Nephron progenitor cell (in vitro differentiated cells): ENCODE data around the gene SOD2.

Source experiments
- DNase-seq: peaks from one replicate; pipeline ENCODE4 v3.0.0; 2021
- H3K27ac Mint-ChIP-seq: 2 replicates; pipeline ENCODE4 v1.8.0; 2021; ENCODE audit warnings: mild to moderate bottlenecking, moderate library complexity, mixed read lengths
- H3K27me3 Mint-ChIP-seq: 2 replicates; pipeline ENCODE4 v1.8.0; 2021; ENCODE audit warnings: mild to moderate bottlenecking, low read depth, mixed read lengths; ENCODE audit not compliant: poor library complexity
- H3K36me3 Mint-ChIP-seq: 2 replicates; pipeline ENCODE4 v1.8.0; 2021; ENCODE audit warnings: low read depth, mixed read lengths
- H3K4me1 Mint-ChIP-seq: 2 replicates; pipeline ENCODE4 v1.8.0; 2021; ENCODE audit warnings: mixed read lengths
- H3K4me3 Mint-ChIP-seq: 2 replicates; pipeline ENCODE4 v1.8.0; 2021; ENCODE audit warnings: mild to moderate bottlenecking, moderate library complexity, mixed read lengths
- H3K9me3 Mint-ChIP-seq: 2 replicates; pipeline ENCODE4 v1.8.0; 2021; ENCODE audit warnings: mild to moderate bottlenecking, moderate library complexity, mixed read lengths
- TF ChIP-seq, protein P1 (sequence below): fragments of 200-600 bp; sonication (generic); IDR thresholded peaks from 2 replicates; pipeline ENCODE4 v1.5.0; 2021; ENCODE audit warnings: antibody characterized with exemption

SOD2 gene

DNA sequence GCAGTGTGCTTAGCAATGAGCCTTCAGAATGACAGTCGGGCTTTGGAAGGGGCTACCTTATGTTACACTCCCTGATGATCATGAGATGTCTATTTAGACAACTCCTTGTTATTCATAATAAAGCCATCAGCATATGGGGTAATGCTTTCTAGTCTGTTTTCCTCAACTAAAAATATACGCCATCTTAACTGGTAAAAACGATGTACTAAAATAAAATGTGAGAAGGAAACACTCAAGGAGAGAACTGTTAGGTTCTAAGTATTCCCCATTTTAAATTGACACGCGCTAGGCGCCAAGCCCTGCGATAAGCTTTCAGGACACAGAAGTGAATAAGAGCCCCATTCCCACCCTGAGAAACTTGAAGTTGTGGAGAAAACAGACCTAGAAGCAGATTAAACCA, 43.6 kb downstream of the SOD2 start:
- Mint-ChIP-seq H3K27ac (no peak overlapping the region), H3K27me3 (peaks cover 10% of the 10 kb centered on the region), H3K36me3 (no peaks in the 10 kb centered on the region), H3K4me1 (no peaks in the 10 kb centered on the region), H3K9me3 (peaks cover 10% of the 10 kb centered on the region), H3K4me3 (no peak overlapping the region)
- no peak for DNase-seq
- TF ChIP-seq, protein P1, sequence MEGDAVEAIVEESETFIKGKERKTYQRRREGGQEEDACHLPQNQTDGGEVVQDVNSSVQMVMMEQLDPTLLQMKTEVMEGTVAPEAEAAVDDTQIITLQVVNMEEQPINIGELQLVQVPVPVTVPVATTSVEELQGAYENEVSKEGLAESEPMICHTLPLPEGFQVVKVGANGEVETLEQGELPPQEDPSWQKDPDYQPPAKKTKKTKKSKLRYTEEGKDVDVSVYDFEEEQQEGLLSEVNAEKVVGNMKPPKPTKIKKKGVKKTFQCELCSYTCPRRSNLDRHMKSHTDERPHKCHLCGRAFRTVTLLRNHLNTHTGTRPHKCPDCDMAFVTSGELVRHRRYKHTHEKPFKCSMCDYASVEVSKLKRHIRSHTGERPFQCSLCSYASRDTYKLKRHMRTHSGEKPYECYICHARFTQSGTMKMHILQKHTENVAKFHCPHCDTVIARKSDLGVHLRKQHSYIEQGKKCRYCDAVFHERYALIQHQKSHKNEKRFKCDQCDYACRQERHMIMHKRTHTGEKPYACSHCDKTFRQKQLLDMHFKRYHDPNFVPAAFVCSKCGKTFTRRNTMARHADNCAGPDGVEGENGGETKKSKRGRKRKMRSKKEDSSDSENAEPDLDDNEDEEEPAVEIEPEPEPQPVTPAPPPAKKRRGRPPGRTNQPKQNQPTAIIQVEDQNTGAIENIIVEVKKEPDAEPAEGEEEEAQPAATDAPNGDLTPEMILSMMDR, result no peak

DNA sequence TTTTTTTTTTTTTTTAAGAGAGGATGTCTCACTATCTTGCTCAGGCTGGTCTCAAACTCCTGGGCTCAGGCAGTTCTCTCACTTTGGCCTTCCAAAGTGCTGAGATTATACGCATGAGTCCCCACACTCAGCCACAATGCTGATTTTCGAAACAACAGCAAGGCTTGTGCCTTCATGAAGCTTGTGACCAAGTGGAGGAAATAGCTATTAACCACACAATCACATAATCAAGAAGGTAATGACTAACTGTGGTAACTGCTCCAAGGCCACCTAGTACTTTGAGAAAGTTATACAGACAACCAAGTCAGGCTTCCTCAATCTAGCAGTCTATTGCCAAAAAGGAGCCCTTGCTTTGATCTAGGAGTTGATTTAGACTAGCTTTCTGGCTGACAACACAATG, 46.3 kb downstream of the SOD2 start:
- H3K9me3 Mint-ChIP-seq, result peaks cover 21% of the 10 kb centered on the region
- DNase-seq, result no peak
- H3K27ac Mint-ChIP-seq, result no peak overlapping the region
- H3K36me3 Mint-ChIP-seq, result peaks cover 5% of the 10 kb centered on the region
- TF ChIP-seq, protein P1, result no peak
- no peak overlapping the region for H3K4me3 Mint-ChIP-seq
- peaks cover 10% of the 10 kb centered on the region for H3K27me3 Mint-ChIP-seq
- no peaks in the 10 kb centered on the region for H3K4me1 Mint-ChIP-seq

DNA sequence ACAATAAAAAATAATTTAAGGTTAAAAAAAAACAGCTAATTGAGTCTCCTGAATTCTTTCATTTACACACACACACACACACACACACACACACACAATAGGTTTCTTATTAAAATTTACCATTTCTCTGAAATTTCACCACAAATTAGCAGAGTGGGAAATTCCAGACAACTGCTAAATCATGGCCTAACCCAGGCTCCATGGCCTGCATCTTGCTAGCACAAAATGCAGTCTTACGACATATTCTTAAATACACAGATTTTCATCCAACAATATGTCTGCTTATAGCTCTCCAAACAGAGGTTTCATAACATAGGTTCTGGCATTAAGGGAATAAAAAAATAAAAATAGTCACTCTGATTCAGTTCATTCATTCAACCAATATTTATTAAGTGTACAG, 46.9 kb downstream of the SOD2 start:
- no peaks in the 10 kb centered on the region for H3K4me1 Mint-ChIP-seq
- DNase-seq, result no peak
- H3K27me3 Mint-ChIP-seq, result peaks cover 10% of the 10 kb centered on the region
- H3K36me3 Mint-ChIP-seq, result peaks cover 5% of the 10 kb centered on the region
- TF ChIP-seq, protein P1, result no peak
- H3K27ac Mint-ChIP-seq, result no peak overlapping the region
- no peak overlapping the region for H3K4me3 Mint-ChIP-seq
- peaks cover 27% of the 10 kb centered on the region for H3K9me3 Mint-ChIP-seq

DNA sequence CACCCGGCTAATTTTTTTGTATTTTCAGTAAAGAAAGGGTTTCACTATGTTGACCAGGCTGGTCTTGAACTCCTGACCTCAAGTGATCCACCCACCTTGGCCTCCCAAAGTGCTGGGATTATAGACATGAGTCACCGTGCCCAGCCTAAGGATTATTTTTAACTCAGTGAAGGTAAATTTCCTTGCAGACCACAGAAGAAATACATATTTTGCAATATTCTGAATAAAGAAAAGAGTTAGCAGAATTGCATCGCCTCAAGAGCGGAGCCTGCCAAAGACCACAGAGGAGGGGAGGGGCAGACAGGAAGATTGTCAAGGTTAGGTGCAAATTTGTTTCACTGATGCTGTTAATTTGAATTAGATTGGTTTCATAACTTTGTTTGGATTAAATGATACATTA, 47.4 kb downstream of the SOD2 start:
- Mint-ChIP-seq H3K27me3 (peaks cover 10% of the 10 kb centered on the region), H3K4me3 (no peak overlapping the region), H3K9me3 (peaks cover 31% of the 10 kb centered on the region), H3K27ac (no peak overlapping the region), H3K36me3 (peaks cover 5% of the 10 kb centered on the region), H3K4me1 (no peaks in the 10 kb centered on the region)
- TF ChIP-seq, protein P1, result no peak
- DNase-seq, result no peak
